Measurements from ENCODE around the gene EZH1. TPM values are rescaled to one million over a fixed set of nuclear protein-coding genes. Genes with fewer than 3 reads are reported as not detected.

Gene EZH1
- total RNA-seq, 1 donor from 2014 or later = 18.2 TPM

DNA sequence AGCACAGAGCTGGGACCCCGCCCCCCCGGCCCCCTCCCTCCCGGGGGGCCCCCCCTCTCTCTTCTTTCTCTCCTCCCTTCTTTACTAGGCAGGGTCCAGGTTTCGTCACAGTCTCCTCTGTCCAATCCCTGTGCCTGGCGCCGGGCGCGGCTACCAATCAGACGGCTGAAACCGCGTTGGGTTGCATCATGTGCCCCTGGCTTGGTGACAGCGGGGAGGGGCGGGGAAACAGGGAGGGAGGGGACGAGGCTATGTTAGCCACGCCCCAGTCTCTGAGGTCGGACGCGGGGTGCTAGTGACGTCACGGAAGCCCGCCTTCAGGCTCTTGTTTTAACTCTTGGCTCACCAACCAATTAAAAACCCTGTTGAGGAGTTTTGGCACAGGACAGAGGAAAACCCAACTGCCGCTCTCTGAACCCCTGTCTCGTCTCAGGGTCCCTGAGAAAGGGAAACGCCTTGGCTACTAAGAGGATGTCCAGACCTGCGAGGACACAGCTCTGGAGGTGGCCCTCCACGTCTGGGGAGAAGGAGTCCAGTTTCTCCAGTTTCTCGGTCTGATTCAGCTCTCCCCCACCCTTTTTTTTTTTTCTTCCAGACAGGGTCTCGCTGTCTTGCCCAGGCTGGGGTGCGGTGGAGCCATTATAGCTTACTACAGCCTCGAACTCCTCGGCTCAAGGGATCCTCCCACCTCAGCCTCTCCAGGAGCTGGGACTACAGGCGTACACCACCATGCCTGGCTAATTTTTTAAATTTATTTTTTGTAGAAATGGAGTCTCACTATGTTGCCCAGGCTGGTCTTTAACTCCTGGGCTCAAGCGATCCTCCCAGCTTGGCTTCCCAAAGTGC, 67.6 kb downstream of the EZH1 start:
- TF ChIP-seq, protein P1, sequence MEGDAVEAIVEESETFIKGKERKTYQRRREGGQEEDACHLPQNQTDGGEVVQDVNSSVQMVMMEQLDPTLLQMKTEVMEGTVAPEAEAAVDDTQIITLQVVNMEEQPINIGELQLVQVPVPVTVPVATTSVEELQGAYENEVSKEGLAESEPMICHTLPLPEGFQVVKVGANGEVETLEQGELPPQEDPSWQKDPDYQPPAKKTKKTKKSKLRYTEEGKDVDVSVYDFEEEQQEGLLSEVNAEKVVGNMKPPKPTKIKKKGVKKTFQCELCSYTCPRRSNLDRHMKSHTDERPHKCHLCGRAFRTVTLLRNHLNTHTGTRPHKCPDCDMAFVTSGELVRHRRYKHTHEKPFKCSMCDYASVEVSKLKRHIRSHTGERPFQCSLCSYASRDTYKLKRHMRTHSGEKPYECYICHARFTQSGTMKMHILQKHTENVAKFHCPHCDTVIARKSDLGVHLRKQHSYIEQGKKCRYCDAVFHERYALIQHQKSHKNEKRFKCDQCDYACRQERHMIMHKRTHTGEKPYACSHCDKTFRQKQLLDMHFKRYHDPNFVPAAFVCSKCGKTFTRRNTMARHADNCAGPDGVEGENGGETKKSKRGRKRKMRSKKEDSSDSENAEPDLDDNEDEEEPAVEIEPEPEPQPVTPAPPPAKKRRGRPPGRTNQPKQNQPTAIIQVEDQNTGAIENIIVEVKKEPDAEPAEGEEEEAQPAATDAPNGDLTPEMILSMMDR (IDR thresholded peaks at IDR 0.05; ENCODE audit: insufficient read depth, low read length, severe bottlenecking) = no peak
- H3K36me3 ChIP-seq (ENCODE audit: control insufficient read depth, insufficient read depth, low read length) = peaks cover 8% of the 10 kb centered on the region
- H3K27me3 ChIP-seq (ENCODE audit: control insufficient read depth, insufficient read depth, low read length) = no peaks in the 10 kb centered on the region
- peak overlapping the region; percentile 97 for H3K4me3 ChIP-seq (ENCODE audit: low read depth, low read length)
- DNase-seq (ENCODE audit: low read depth) (peak; percentile 96), FAIRE-seq (peak; percentile 23)

DNA sequence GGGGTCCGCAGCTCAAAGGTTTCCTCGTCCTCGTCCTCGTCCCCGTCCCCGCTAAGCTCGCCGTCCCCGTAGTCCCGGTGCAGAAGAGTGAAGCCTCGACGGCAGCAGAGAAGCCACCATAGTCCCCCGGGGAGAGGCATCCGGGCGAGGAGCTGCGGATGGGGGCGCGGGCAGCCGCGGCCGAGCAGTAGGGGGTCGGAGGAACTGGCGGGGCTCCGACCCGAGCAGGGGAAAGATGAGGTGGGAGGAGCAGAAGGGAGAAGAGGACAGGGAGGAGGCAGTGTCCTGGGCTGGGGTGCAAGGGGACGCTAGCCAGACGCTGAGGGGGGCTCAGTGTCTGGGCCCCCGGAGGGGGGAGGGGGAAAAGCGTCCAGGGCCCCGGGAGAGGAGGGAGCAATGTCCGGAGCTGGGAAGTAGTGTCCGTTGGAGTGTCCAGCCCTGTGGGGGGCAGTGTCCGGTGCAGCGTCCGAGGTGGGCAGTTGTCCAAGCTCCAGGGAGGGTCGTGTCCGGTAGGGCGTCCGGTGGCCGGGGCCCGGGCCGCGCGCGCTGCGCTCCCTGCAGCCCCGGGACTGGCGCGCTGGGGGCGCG, 68.3 kb downstream of the EZH1 start, which contains the start of gene PLEKHH3:
TSS of gene PLEKHH3 (minus strand) at position 571 of the 588 bp plus-strand sequence. CDS start at position 140, 431 bp downstream.
- no peak for FAIRE-seq
- no peaks in the 10 kb centered on the region for H3K27me3 ChIP-seq (ENCODE audit: control insufficient read depth, insufficient read depth, low read length)
- peak within 1 kb of the TSS; percentile 97 for H3K4me3 ChIP-seq (ENCODE audit: low read depth, low read length)
- peaks cover 12% of the 10 kb centered on the region for H3K36me3 ChIP-seq (ENCODE audit: control insufficient read depth, insufficient read depth, low read length)
- TF ChIP-seq, protein P1 (IDR thresholded peaks at IDR 0.05; ENCODE audit: insufficient read depth, low read length, severe bottlenecking) = no peak
- no peak for DNase-seq (ENCODE audit: low read depth)

DNA sequence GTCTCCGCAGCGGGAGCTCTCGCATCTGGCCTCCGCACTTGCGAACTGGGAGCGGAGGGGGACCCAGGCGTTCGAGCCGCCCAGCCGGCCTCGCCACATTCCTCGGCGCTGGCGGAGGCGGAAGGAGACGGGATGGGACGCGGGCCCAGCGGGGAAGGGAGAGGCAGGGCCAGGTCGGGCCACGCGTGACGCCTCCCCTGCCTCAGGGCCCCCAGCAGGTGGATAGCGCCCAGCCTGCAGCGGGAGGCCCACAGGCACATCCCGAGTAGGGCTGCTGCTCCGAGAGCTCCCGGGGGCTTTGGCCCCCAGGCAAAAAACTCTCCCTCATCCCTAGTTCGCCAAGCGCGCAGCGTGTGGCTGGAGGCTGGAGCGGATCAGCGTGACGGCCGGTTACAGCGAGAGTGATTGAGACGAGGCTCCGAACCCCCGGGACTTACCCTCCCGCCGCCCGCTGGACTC, 68.8 kb downstream of the EZH1 start:
- TF ChIP-seq, protein P1 (IDR thresholded peaks at IDR 0.05; ENCODE audit: insufficient read depth, low read length, severe bottlenecking) = no peak
- DNase-seq (ENCODE audit: low read depth) (no peak), FAIRE-seq (no peak)
- Histone ChIP-seq H3K36me3 (ENCODE audit: control insufficient read depth, insufficient read depth, low read length) (peaks cover 17% of the 10 kb centered on the region), H3K27me3 (ENCODE audit: control insufficient read depth, insufficient read depth, low read length) (no peaks in the 10 kb centered on the region), H3K4me3 (ENCODE audit: low read depth, low read length) (peak overlapping the region; percentile 97)

DNA sequence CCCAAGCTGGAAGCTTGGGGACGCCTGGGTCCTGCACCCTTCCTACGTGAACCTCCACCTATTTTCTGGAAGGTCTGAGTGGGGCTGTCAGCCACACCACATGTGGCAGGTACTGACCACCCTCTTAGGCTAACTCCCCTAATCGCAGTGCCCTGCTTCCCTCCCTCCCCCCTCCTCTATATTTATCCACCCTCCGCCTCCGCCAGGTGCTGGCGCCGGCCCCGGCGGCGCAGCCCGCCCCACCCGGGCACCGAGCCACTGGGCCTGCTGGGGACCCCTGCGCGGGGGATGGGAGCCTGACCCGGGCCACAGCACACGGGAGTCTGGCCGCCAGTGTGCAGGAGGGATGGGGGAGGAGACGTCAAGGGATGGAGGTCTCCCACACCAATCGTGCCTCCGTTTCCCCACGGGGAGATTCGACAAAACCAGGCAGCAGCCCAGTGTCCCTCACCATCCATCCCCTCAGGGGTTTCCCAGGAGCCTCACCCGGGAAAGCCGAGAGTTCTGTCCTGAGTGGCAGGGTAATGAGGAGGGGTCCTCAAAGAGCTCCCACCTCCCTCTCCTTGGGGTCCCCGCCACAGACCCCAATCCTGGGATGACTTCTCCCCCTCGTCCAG, 69.4 kb downstream of the EZH1 start:
- DNase-seq (ENCODE audit: low read depth) (no peak), FAIRE-seq (no peak)
- Histone ChIP-seq H3K27me3 (ENCODE audit: control insufficient read depth, insufficient read depth, low read length) (no peaks in the 10 kb centered on the region), H3K36me3 (ENCODE audit: control insufficient read depth, insufficient read depth, low read length) (peaks cover 22% of the 10 kb centered on the region), H3K4me3 (ENCODE audit: low read depth, low read length) (peak overlapping the region; percentile 97)
- TF ChIP-seq, protein P1 (IDR thresholded peaks at IDR 0.05; ENCODE audit: insufficient read depth, low read length, severe bottlenecking) = no peak

DNA sequence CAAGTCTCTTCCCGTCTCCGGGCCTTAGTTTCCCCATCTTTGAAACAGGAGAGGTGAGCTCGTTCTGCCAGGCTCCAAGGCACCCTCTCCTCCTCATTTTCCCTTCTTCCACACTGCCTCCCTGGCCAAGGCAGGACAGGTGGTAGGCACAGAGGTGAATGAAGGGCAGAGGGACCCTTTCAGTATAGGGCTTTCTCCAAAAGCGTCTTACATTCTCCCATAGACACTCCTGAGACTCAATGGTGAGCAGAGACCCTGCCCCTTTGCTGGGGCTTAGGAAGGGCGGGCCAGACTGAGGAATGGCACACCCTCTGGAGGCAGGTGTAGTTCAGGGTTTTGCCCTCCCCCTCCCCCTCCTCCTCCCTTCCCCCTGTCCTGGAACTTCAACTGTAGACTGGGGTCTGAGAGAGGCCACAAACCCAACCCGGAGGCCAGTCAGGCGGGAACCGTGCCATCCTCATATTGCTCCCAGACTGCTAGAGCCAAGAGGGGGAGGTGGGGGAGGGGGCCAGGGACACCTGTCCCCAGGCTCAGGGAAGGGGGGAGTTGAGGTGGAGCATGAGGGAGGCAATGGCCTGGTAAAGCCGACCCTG, 70.0 kb downstream of the EZH1 start:
- H3K4me3 ChIP-seq (ENCODE audit: low read depth, low read length) = peak overlapping the region; percentile 97
- TF ChIP-seq, protein P1 (IDR thresholded peaks at IDR 0.05; ENCODE audit: insufficient read depth, low read length, severe bottlenecking) = no peak
- no peaks in the 10 kb centered on the region for H3K27me3 ChIP-seq (ENCODE audit: control insufficient read depth, insufficient read depth, low read length)
- peaks cover 23% of the 10 kb centered on the region for H3K36me3 ChIP-seq (ENCODE audit: control insufficient read depth, insufficient read depth, low read length)
- DNase-seq (ENCODE audit: low read depth) (no peak), FAIRE-seq (no peak)
